Activated T-cell treated with anti-CD3 and anti-CD28 coated beads, Interleukin-2, amount 50 U/mL, for 24 hours (primary cell): Measurements from ENCODE around the gene STK17A.
"Not testable (repeated sequence)": the region's sequence is repeated elsewhere in the genome, so short reads cannot be mapped to it uniquely, and the experiment has no call there.

ENCODE experiments used
- DNase-seq: peaks from one replicate; pipeline ENCODE4 v3.0.0-alpha.2; 2020
- H3K27ac Mint-ChIP-seq: 2 replicates; pipeline ENCODE4 v1.8.0; 2020; ENCODE audit warnings: mild to moderate bottlenecking, mixed read lengths
- H3K27me3 Mint-ChIP-seq: 2 replicates; pipeline ENCODE4 v1.8.0; 2020; ENCODE audit warnings: mixed read lengths
- H3K36me3 Mint-ChIP-seq: 2 replicates; pipeline ENCODE4 v1.8.0; 2020; ENCODE audit warnings: low read depth, mixed read lengths
- H3K4me1 Mint-ChIP-seq: 2 replicates; pipeline ENCODE4 v1.8.0; 2020; ENCODE audit warnings: low read depth, mixed read lengths
- H3K4me3 Mint-ChIP-seq: 2 replicates; pipeline ENCODE4 v1.8.0; 2020; ENCODE audit warnings: mild to moderate bottlenecking, moderate library complexity, mixed read lengths
- H3K9me3 Mint-ChIP-seq: 2 replicates; pipeline ENCODE4 v1.8.0; 2020; ENCODE audit warnings: mixed read lengths

STK17A gene

GRCh38 chr7:43626695-43627094 lies 43.8 kb downstream of the STK17A start:
- Mint-ChIP-seq H3K27me3 (no peaks in the 10 kb centered on the region), H3K9me3 (no peaks in the 10 kb centered on the region), H3K4me1 (peaks cover 94% of the 10 kb centered on the region), H3K4me3 (no peak overlapping the region), H3K36me3 (peaks cover 93% of the 10 kb centered on the region), H3K27ac (no peak overlapping the region)
- no peak for DNase-seq

DNA sequence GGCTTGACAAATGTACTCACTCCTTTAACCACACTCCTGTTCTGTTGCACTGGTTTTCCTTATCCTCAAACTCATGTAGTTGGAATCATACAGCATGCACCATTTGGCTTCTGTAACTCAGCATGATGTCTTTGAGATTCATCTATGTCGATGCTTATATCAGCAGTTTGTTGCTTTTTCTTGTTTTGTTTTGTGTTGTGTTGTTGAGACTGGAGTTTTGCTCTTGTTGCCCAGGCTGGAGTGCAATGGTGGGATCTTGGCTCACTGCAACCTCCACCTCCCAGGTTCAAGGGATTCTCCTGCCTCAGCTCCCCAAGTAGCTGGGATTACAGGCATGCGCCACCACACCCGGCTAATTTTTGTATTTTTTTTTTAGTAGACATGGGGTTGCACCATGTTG lies 44.9 kb downstream of the STK17A start:
- H3K27me3 Mint-ChIP-seq, H3K9me3 Mint-ChIP-seq, H3K4me3 Mint-ChIP-seq, DNase-seq: not testable (repeated sequence)
- H3K4me1 Mint-ChIP-seq, result peaks cover 94% of the 10 kb centered on the region
- H3K27ac Mint-ChIP-seq, result peak overlapping the region; percentile 82
- H3K36me3 Mint-ChIP-seq, result peaks cover 94% of the 10 kb centered on the region

- H3K4me3 Mint-ChIP-seq, result no peak overlapping the region
- H3K27me3 Mint-ChIP-seq, result no peaks in the 10 kb centered on the region
- peak overlapping the region; percentile 84 for H3K27ac Mint-ChIP-seq
- H3K9me3 Mint-ChIP-seq, result no peaks in the 10 kb centered on the region
- peaks cover 96% of the 10 kb centered on the region for H3K4me1 Mint-ChIP-seq
- DNase-seq, result no peak
- peaks cover 95% of the 10 kb centered on the region for H3K36me3 Mint-ChIP-seq
Observed at GRCh38 chr7:43628431-43628830, 45.5 kb downstream of the STK17A start.

DNA sequence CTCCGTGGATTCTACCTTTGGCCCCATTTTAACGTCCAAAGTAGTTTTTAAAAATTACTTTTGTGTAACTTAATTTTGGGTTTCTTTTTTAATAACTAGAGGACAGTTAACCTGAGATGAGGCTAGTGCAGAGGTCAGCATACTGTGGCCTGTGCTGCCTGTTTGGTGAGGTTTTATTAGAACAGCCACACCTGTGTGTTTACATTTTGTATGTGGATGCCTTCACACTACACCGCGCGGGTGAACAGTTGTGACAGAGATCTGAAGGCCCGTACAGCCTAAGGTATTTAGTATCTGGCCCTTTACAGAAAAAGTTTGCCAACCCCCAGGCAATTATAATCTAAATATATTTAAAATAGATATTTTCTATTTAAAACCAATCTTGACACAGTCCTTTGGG lies 46.9 kb downstream of the STK17A start:
- Mint-ChIP-seq H3K27ac (peak overlapping the region; percentile 84), H3K27me3 (no peaks in the 10 kb centered on the region), H3K4me1 (peaks cover 97% of the 10 kb centered on the region), H3K9me3 (peaks cover 3% of the 10 kb centered on the region), H3K36me3 (peaks cover 96% of the 10 kb centered on the region), H3K4me3 (no peak overlapping the region)
- no peak for DNase-seq

DNA sequence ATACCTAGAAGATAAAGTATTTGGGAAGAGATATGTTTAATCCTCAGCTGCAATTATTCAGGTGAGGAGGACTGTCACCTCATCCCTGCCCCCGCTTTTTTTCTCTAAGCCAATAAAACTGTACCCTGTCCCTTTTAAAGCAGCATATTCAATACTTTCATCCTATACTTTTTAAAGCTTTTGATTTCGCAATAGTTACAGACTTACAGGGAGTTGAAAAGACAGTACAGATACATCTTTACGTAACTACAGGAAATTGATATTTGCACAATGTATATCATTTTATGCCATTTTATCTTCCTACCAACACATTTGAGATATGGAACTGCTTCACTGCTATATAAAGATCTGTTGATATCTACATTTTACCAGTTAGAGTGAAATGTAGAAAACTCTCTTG lies 47.6 kb downstream of the STK17A start:
- DNase-seq, result no peak
- peaks cover 95% of the 10 kb centered on the region for H3K36me3 Mint-ChIP-seq
- peaks cover 95% of the 10 kb centered on the region for H3K4me1 Mint-ChIP-seq
- peak overlapping the region; percentile 13 for H3K4me3 Mint-ChIP-seq
- peak overlapping the region; percentile 85 for H3K27ac Mint-ChIP-seq
- peaks cover 3% of the 10 kb centered on the region for H3K9me3 Mint-ChIP-seq
- H3K27me3 Mint-ChIP-seq, result no peaks in the 10 kb centered on the region

GRCh38 chr7:43631559-43631958 lies 48.7 kb downstream of the STK17A start:
- Mint-ChIP-seq H3K27ac (peak overlapping the region; percentile 85), H3K4me1 (peaks cover 96% of the 10 kb centered on the region), H3K4me3 (no peak overlapping the region), H3K9me3 (peaks cover 3% of the 10 kb centered on the region), H3K36me3 (peaks cover 96% of the 10 kb centered on the region), H3K27me3 (no peaks in the 10 kb centered on the region)
- no peak for DNase-seq

GRCh38 chr7:43632746-43633145 lies 49.8 kb downstream of the STK17A start:
- DNase-seq, result no peak
- Mint-ChIP-seq H3K4me1 (peaks cover 96% of the 10 kb centered on the region), H3K27me3 (no peaks in the 10 kb centered on the region), H3K4me3 (no peak overlapping the region), H3K36me3 (peaks cover 96% of the 10 kb centered on the region), H3K9me3 (peaks cover 3% of the 10 kb centered on the region), H3K27ac (peak overlapping the region; percentile 85)

- H3K4me1 Mint-ChIP-seq, result peaks cover 94% of the 10 kb centered on the region
- H3K36me3 Mint-ChIP-seq, result peaks cover 96% of the 10 kb centered on the region
- DNase-seq, result no peak
- no peaks in the 10 kb centered on the region for H3K27me3 Mint-ChIP-seq
- H3K9me3 Mint-ChIP-seq, result peaks cover 3% of the 10 kb centered on the region
- peak overlapping the region; percentile 85 for H3K27ac Mint-ChIP-seq
- H3K4me3 Mint-ChIP-seq, result no peak overlapping the region
Observed at GRCh38 chr7:43634384-43634783, 51.5 kb downstream of the STK17A start.

DNA sequence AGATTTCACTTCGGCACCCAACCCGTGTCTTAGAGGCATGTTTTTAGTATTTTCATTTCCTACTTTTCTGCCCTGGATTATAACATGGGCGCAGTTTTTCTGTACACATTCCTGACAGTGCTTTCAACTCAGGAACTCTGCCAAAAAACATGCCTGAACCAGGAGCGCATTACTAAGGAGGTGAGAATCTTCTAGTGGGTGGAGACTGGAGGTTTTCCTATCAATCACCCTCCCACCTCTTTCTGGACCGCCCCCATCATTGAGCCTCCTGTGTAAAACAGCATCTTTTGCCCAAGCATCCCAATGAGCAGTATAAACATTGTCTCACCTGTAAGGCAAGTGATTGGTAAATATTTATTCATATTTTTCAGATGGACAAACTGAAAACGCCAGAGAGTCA lies 53.2 kb downstream of the STK17A start:
- peak overlapping the region; percentile 89 for H3K27ac Mint-ChIP-seq
- no peak for DNase-seq
- no peak overlapping the region for H3K4me3 Mint-ChIP-seq

GRCh38 chr7:43637114-43637806 lies 54.4 kb downstream of the STK17A start:
- H3K4me3 Mint-ChIP-seq, result no peak overlapping the region

More for the DNA sequence above, 53.2 kb downstream of the STK17A start:
- H3K27me3 Mint-ChIP-seq, result no peaks in the 10 kb centered on the region
- H3K4me1 Mint-ChIP-seq, result peaks cover 96% of the 10 kb centered on the region
- peaks cover 99% of the 10 kb centered on the region for H3K36me3 Mint-ChIP-seq
- H3K9me3 Mint-ChIP-seq, result peaks cover 3% of the 10 kb centered on the region

DNA sequence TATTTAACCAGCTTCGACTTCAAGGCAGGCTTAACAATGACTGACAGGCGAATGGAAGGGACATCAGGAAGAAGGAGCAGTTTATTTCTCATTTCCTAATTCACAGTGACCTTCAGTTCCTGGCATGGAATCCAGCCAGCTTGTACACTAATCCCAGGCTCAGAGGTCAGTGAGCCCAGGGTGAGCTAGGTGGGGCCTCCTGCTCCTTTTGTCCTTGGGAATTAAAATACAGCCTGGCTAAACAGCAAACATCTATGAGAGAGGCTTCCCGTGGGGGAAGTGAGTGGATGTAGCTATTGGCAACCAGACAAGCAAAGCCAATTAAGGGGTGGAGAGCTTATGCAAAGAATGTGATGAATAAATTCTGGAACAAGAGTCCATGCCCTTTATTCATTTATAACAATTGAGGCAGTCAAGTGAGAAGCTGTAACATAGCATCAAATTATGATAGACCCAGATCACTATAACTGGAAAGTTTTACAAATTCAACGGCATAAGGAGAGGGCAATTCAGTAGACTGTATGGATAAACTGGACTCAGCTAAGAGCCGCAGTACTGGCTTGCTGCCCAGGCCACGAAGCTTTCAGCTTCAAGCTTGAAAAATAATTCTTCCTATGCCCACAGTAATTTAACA lies 57.1 kb downstream of the STK17A start:
- Mint-ChIP-seq H3K9me3 (no peaks in the 10 kb centered on the region), H3K4me1 (peaks cover 93% of the 10 kb centered on the region), H3K27ac (peak overlapping the region; percentile 89), H3K36me3 (peaks cover 97% of the 10 kb centered on the region), H3K4me3 (no peak overlapping the region), H3K27me3 (no peaks in the 10 kb centered on the region)
- DNase-seq, result no peak

More at GRCh38 chr7:43637114-43637806, 54.4 kb downstream of the STK17A start:
- peaks cover 93% of the 10 kb centered on the region for H3K4me1 Mint-ChIP-seq
- no peak for DNase-seq
- H3K36me3 Mint-ChIP-seq, result peaks cover 98% of the 10 kb centered on the region
- no peaks in the 10 kb centered on the region for H3K27me3 Mint-ChIP-seq
- peaks cover 3% of the 10 kb centered on the region for H3K9me3 Mint-ChIP-seq
- peak overlapping the region; percentile 89 for H3K27ac Mint-ChIP-seq

- H3K9me3 Mint-ChIP-seq, result no peaks in the 10 kb centered on the region
- H3K36me3 Mint-ChIP-seq, result peaks cover 98% of the 10 kb centered on the region
- peaks cover 94% of the 10 kb centered on the region for H3K4me1 Mint-ChIP-seq
- DNase-seq, result no peak
- H3K4me3 Mint-ChIP-seq, result no peak overlapping the region
- H3K27me3 Mint-ChIP-seq, result no peaks in the 10 kb centered on the region
- H3K27ac Mint-ChIP-seq, result peak overlapping the region; percentile 89
Observed at GRCh38 chr7:43640679-43641078, 57.8 kb downstream of the STK17A start.

DNA sequence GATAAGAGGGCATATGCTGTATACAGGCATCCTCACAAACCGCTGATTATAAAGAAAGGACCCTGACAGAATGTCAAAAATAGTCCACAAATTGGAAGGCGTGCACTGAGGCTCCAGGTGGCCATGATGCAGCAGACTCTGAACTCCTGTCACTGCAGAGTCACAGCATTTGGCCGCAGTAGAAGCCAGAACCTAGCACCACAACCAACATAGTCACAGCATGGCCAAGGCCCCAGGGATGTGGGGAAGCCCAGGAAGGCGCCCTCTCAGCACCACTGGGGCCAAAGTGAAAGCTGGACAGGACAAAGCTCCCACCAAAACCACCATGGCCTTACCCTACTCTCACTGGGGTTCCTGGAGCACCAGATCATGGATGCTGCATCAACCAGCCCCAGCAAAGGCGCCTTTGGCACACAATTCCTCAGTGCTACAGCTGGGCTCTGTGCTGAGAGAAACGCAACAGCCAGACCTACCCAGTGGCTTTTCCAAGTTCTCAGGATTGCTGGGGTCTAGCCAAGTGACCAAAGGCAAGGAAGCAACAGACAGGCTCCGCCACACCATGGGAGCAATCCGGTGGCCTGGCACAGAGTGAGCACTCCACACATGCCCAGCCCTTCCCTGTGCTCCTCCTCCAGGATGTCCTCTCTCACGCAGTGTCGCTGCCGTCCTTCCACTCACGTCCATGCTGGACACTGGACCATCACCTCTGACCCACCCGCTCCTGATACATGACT lies 60.2 kb downstream of the STK17A start:
- Mint-ChIP-seq H3K4me1 (peaks cover 94% of the 10 kb centered on the region), H3K27ac (peak overlapping the region; percentile 88), H3K27me3 (no peaks in the 10 kb centered on the region), H3K9me3 (no peaks in the 10 kb centered on the region), H3K4me3 (no peak overlapping the region), H3K36me3 (peaks cover 96% of the 10 kb centered on the region)
- DNase-seq, result no peak

GRCh38 chr7:43643846-43644245 lies 60.9 kb downstream of the STK17A start:
- Mint-ChIP-seq H3K27ac (peak overlapping the region; percentile 88), H3K9me3 (no peaks in the 10 kb centered on the region), H3K27me3 (no peaks in the 10 kb centered on the region), H3K36me3 (peaks cover 88% of the 10 kb centered on the region), H3K4me3 (no peak overlapping the region), H3K4me1 (peaks cover 95% of the 10 kb centered on the region)
- DNase-seq, result no peak
